WTC11 (cell line): Measurements from ENCODE around the gene CNTNAP2. TPM values are rescaled to one million over a fixed set of nuclear protein-coding genes. Genes with fewer than 3 reads are reported as not detected.

ENCODE experiments used
- ATAC-seq: fragments of 200-7000 bp; cut with Tn5 transposase; 2 replicates; pipeline ENCODE4 v1.10.0; 2021; ENCODE audit warnings: mild to moderate bottlenecking, moderate library complexity
- CTCF ChIA-PET: fragments of 300-600 bp; sonication (Branson Sonifier 250); formaldehyde crosslinking; loops from one replicate; lab custom pipeline; 2021; ENCODE audit warnings: antibody characterized with exemption; lab: Charles Lee
- POLR2A ChIA-PET: fragments of 350-600 bp; sonication (Branson Sonifier 250); formaldehyde crosslinking; loops from one replicate; lab custom pipeline; 2021; ENCODE audit warnings: antibody characterized with exemption; lab: Charles Lee
- DNase-seq: peaks from one replicate; pipeline ENCODE4 v3.0.0; 2021; ENCODE audit warnings: low spot score
- H3K27ac Mint-ChIP-seq: 2 replicates; pipeline ENCODE4 v1.8.0; 2021; ENCODE audit warnings: mixed read lengths
- H3K27me3 Mint-ChIP-seq: 2 replicates; pipeline ENCODE4 v1.8.0; 2021; ENCODE audit warnings: low read depth, mild to moderate bottlenecking, moderate library complexity, mixed read lengths
- H3K36me3 Mint-ChIP-seq: 2 replicates; pipeline ENCODE4 v1.8.0; 2021; ENCODE audit warnings: mixed read lengths
- H3K4me1 Mint-ChIP-seq: 2 replicates; pipeline ENCODE4 v1.8.0; 2022; ENCODE audit warnings: mixed read lengths
- H3K4me3 Mint-ChIP-seq: 2 replicates; pipeline ENCODE4 v1.8.0; 2021; ENCODE audit warnings: mild to moderate bottlenecking, moderate library complexity, mixed read lengths
- H3K9me3 Mint-ChIP-seq: 2 replicates; pipeline ENCODE4 v1.8.0; 2021; ENCODE audit warnings: mixed read lengths
- AR ChIP-seq: fragments of 250-450 bp; sonication (Bioruptor Pico); IDR thresholded peaks from 2 replicates; pipeline ENCODE4 v1.9.0; 2021; ENCODE audit warnings: mild to moderate bottlenecking
- E2F5 ChIP-seq: sonication (generic); formaldehyde crosslinking; IDR thresholded peaks from 2 replicates; pipeline ENCODE4 v1.8.1; 2022; ENCODE audit warnings: mild to moderate bottlenecking, moderate library complexity, missing genetic modification reagents
- EMX1 ChIP-seq: fragments of 250-450 bp; sonication (Bioruptor Pico); IDR thresholded peaks from 2 replicates; pipeline ENCODE4 v1.8.0; 2021; ENCODE audit warnings: mild to moderate bottlenecking
- FOXJ3 ChIP-seq: sonication (generic); formaldehyde crosslinking; IDR thresholded peaks from 2 replicates; pipeline ENCODE4 v1.9.0; 2021; ENCODE audit warnings: missing genetic modification reagents, mild to moderate bottlenecking, borderline replicate concordance
- FOXP1 ChIP-seq: sonication (generic); formaldehyde crosslinking; IDR thresholded peaks from 2 replicates; pipeline ENCODE4 v1.8.0; 2022; ENCODE audit warnings: missing genetic modification reagents, mild to moderate bottlenecking, moderate library complexity, borderline replicate concordance
- HMGA2 ChIP-seq: fragments of 250-450 bp; sonication (Bioruptor Pico); IDR thresholded peaks from 2 replicates; pipeline ENCODE4 v1.4.0; 2021; ENCODE audit warnings: mild to moderate bottlenecking, moderate library complexity
- JAZF1 ChIP-seq: fragments of 250-450 bp; sonication (Bioruptor Pico); IDR thresholded peaks from 2 replicates; pipeline ENCODE4 v1.9.0; 2021; ENCODE audit warnings: moderate library complexity, mild to moderate bottlenecking, inconsistent platforms
- MYBL2 ChIP-seq: sonication (generic); formaldehyde crosslinking; IDR thresholded peaks from 2 replicates; pipeline ENCODE4 v1.8.1; 2023; ENCODE audit warnings: mild to moderate bottlenecking, moderate library complexity, missing genetic modification reagents
- NFE2L1 ChIP-seq: sonication (generic); formaldehyde crosslinking; IDR thresholded peaks from 2 replicates; pipeline ENCODE4 v1.8.1; 2023; ENCODE audit warnings: missing genetic modification reagents
- NFYB ChIP-seq: sonication (generic); formaldehyde crosslinking; conservative IDR thresholded peaks from 2 replicates; pipeline ENCODE4 v1.8.0; 2022; ENCODE audit warnings: low read depth, missing genetic modification reagents
- NR3C1 ChIP-seq: sonication (generic); formaldehyde crosslinking; conservative IDR thresholded peaks from 2 replicates; pipeline ENCODE4 v1.8.1; 2023; ENCODE audit warnings: low read depth, mild to moderate bottlenecking, missing genetic modification reagents
- RELA ChIP-seq: sonication (generic); formaldehyde crosslinking; IDR thresholded peaks from 2 replicates; pipeline ENCODE4 v1.8.1; 2022; ENCODE audit warnings: missing genetic modification reagents, mild to moderate bottlenecking, borderline replicate concordance
- USF1 ChIP-seq: sonication (generic); formaldehyde crosslinking; IDR thresholded peaks from 2 replicates; pipeline ENCODE4 v1.8.0; 2022; ENCODE audit warnings: mild to moderate bottlenecking, missing genetic modification reagents
- ZNF219 ChIP-seq: sonication (generic); formaldehyde crosslinking; IDR thresholded peaks from 2 replicates; pipeline ENCODE4 v1.8.0; 2023; ENCODE audit warnings: missing genetic modification reagents, mild to moderate bottlenecking, borderline replicate concordance
- ZNF232 ChIP-seq: sonication (generic); formaldehyde crosslinking; IDR thresholded peaks from 2 replicates; pipeline ENCODE4 v1.8.0; 2022; ENCODE audit warnings: mild to moderate bottlenecking, missing genetic modification reagents
- ZNF512 ChIP-seq: sonication (generic); formaldehyde crosslinking; IDR thresholded peaks from 2 replicates; pipeline ENCODE4 v1.8.1; 2022; ENCODE audit warnings: missing genetic modification reagents, borderline replicate concordance
- total RNA-seq: library from RNA; stranded (reverse); gene quantifications from 3 replicates; pipeline ENCODE4 v1.2.3, GENCODE V29; 2021
- TF ChIP-seq, protein P1 (sequence below): fragments of 250-450 bp; sonication (Bioruptor Pico); IDR thresholded peaks from 2 replicates; pipeline ENCODE4 v2.1.2; 2022; ENCODE audit warnings: mild to moderate bottlenecking, moderate library complexity
- TF ChIP-seq, protein P2 (sequence below): sonication (generic); formaldehyde crosslinking; IDR thresholded peaks from 2 replicates; pipeline ENCODE4 v1.8.1; 2023; ENCODE audit warnings: mild to moderate bottlenecking, moderate library complexity, missing genetic modification reagents
- TF ChIP-seq, protein P3 (sequence below): sonication (generic); formaldehyde crosslinking; IDR thresholded peaks from 2 replicates; pipeline ENCODE4 v1.8.1; 2023; ENCODE audit warnings: mild to moderate bottlenecking, missing genetic modification reagents
- TF ChIP-seq, protein P4 (sequence below): sonication (generic); formaldehyde crosslinking; IDR thresholded peaks from 2 replicates; pipeline ENCODE4 v1.8.1; 2022; ENCODE audit warnings: low read depth, mild to moderate bottlenecking, moderate library complexity, missing genetic modification reagents, borderline replicate concordance
- TF ChIP-seq, protein P5 (sequence below): sonication (generic); formaldehyde crosslinking; IDR thresholded peaks from 2 replicates; pipeline ENCODE4 v1.8.1; 2023; ENCODE audit warnings: mild to moderate bottlenecking, missing genetic modification reagents

Gene CNTNAP2
- total RNA-seq, 1 experiment from 2014 or later: 63.8 TPM

DNA sequence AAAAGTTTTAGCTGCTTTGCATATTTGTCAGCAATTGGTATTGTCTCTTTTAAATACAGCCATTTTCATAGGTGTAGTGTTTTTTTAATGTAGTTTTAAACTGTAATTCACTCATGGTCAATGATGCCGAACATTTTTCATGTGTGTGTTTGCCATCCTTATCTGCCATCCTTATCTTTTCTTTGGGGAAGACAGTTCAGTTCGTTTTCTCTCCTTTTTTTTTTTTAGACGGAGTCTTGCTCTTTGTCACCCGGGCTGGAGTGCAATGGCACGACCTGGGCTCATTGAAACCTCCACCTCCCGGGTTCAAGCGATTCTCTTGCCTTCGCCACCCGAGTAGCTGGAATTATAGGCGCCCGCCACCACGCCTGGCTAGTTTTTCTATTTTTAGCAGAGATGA is 545.3 kb downstream of the CNTNAP2 start (continued):
- TF ChIP-seq AR (CRISPR knock-in tag): no peak
- TF ChIP-seq NR3C1: no peak
- TF ChIP-seq, protein P1, sequence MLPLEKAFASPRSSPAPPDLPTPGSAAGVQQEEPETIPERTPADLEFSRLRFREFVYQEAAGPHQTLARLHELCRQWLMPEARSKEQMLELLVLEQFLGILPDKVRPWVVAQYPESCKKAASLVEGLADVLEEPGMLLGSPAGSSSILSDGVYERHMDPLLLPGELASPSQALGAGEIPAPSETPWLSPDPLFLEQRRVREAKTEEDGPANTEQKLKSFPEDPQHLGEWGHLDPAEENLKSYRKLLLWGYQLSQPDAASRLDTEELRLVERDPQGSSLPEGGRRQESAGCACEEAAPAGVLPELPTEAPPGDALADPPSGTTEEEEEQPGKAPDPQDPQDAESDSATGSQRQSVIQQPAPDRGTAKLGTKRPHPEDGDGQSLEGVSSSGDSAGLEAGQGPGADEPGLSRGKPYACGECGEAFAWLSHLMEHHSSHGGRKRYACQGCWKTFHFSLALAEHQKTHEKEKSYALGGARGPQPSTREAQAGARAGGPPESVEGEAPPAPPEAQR: no peak

- H3K27me3 Mint-ChIP-seq: no peaks in the 10 kb centered on the region
- no peak overlapping the region for H3K27ac Mint-ChIP-seq
- DNase-seq: no peak
- H3K9me3 Mint-ChIP-seq: peaks cover 8% of the 10 kb centered on the region; the same call in 1 of the 2 replicates
- CTCF ChIA-PET: no interaction called here
- no peak for TF ChIP-seq EMX1 (CRISPR knock-in tag)
- TF ChIP-seq, protein P2, sequence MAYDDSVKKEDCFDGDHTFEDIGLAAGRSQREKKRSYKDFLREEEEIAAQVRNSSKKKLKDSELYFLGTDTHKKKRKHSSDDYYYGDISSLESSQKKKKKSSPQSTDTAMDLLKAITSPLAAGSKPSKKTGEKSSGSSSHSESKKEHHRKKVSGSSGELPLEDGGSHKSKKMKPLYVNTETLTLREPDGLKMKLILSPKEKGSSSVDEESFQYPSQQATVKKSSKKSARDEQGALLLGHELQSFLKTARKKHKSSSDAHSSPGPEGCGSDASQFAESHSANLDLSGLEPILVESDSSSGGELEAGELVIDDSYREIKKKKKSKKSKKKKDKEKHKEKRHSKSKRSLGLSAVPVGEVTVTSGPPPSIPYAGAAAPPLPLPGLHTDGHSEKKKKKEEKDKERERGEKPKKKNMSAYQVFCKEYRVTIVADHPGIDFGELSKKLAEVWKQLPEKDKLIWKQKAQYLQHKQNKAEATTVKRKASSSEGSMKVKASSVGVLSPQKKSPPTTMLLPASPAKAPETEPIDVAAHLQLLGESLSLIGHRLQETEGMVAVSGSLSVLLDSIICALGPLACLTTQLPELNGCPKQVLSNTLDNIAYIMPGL (CRISPR knock-in tag): no peak
- no peak for TF ChIP-seq HMGA2
- TF ChIP-seq NFYB: no peak
- no peak for TF ChIP-seq FOXP1 (CRISPR knock-in tag)
- no peak for TF ChIP-seq FOXJ3
- no peak for TF ChIP-seq E2F5 (CRISPR knock-in tag)
- no peak for TF ChIP-seq ZNF232 (CRISPR knock-in tag)
- TF ChIP-seq ZNF219 (CRISPR knock-in tag): no peak
- no peak for TF ChIP-seq USF1
- TF ChIP-seq ZNF512 (CRISPR knock-in tag): no peak
- TF ChIP-seq RELA (CRISPR knock-in tag): no peak
- no peak for TF ChIP-seq JAZF1 (CRISPR knock-in tag)
- TF ChIP-seq, protein P3, sequence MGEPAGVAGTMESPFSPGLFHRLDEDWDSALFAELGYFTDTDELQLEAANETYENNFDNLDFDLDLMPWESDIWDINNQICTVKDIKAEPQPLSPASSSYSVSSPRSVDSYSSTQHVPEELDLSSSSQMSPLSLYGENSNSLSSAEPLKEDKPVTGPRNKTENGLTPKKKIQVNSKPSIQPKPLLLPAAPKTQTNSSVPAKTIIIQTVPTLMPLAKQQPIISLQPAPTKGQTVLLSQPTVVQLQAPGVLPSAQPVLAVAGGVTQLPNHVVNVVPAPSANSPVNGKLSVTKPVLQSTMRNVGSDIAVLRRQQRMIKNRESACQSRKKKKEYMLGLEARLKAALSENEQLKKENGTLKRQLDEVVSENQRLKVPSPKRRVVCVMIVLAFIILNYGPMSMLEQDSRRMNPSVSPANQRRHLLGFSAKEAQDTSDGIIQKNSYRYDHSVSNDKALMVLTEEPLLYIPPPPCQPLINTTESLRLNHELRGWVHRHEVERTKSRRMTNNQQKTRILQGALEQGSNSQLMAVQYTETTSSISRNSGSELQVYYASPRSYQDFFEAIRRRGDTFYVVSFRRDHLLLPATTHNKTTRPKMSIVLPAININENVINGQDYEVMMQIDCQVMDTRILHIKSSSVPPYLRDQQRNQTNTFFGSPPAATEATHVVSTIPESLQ (CRISPR knock-in tag): no peak
- TF ChIP-seq, protein P4, sequence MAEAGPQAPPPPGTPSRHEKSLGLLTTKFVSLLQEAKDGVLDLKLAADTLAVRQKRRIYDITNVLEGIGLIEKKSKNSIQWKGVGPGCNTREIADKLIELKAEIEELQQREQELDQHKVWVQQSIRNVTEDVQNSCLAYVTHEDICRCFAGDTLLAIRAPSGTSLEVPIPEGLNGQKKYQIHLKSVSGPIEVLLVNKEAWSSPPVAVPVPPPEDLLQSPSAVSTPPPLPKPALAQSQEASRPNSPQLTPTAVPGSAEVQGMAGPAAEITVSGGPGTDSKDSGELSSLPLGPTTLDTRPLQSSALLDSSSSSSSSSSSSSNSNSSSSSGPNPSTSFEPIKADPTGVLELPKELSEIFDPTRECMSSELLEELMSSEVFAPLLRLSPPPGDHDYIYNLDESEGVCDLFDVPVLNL (CRISPR knock-in tag): no peak
- TF ChIP-seq NFE2L1 (CRISPR knock-in tag): no peak
- TF ChIP-seq, protein P5, sequence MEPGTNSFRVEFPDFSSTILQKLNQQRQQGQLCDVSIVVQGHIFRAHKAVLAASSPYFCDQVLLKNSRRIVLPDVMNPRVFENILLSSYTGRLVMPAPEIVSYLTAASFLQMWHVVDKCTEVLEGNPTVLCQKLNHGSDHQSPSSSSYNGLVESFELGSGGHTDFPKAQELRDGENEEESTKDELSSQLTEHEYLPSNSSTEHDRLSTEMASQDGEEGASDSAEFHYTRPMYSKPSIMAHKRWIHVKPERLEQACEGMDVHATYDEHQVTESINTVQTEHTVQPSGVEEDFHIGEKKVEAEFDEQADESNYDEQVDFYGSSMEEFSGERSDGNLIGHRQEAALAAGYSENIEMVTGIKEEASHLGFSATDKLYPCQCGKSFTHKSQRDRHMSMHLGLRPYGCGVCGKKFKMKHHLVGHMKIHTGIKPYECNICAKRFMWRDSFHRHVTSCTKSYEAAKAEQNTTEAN: no peak
- no peak for TF ChIP-seq MYBL2
- TF ChIP-seq, all 79 proteins: peak for 0
- Mint-ChIP-seq H3K36me3 (no peaks in the 10 kb centered on the region), H3K4me1 (no peaks in the 10 kb centered on the region), H3K4me3 (no peak overlapping the region)
- POLR2A ChIA-PET: no interaction called here
- no peak for ATAC-seq
These were observed 548.4 kb downstream of the CNTNAP2 start for GRCh38 chr7:146665023-146665422.
